GM21529 (cell line): Measurements from ENCODE around the gene RNU6-9.

Source experiments
- ATAC-seq: cut with Tn5 transposase; IDR thresholded peaks from one replicate; pipeline ENCODE4 v1.9.1; 2021; ENCODE audit not compliant: unreplicated experiment

The RNU6-9 gene

DNA sequence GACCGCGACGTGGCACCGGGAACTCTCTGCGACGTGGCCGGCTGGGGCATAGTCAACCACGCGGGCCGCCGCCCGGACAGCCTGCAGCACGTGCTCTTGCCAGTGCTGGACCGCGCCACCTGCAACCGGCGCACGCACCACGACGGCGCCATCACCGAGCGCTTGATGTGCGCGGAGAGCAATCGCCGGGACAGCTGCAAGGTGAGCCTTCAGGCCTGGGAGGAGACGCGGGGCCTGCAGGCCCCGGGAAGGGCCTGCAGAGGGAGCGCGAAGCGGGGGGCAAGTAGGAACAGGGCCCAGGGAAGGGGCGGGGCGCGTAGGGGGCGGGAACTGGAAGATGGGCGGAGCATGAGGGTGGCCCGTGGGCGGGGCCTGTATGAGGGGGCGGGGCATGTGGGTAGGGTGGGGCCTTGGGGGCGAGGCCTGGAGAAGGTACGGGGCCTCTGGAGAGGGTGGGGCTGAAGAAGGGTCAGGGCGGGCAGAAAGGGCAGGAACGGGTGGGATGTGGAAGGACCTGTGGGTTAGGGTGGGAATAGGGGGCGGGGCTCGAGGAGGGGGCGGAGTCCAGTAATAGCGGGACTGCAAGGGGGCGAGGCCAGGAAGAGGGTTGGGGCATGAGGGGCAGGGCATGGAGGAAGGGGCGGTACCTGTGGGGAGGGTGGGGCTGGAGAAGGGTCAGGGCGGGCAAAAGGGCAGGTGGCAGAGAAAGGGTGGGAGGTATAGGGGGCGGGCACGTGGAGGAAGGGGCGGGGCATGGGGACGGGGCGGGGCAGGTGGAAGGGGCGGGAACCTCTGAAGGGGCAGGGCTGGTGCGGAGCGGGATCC lies 31.3 kb upstream of the RNU6-9 start:
- ATAC-seq = no peak

GRCh38 chr19:862581-863314 lies 30.5 kb upstream of the RNU6-9 start:
- ATAC-seq = no peak

GRCh38 chr19:863315-863620 lies 30.0 kb upstream of the RNU6-9 start:
- no peak for ATAC-seq

DNA sequence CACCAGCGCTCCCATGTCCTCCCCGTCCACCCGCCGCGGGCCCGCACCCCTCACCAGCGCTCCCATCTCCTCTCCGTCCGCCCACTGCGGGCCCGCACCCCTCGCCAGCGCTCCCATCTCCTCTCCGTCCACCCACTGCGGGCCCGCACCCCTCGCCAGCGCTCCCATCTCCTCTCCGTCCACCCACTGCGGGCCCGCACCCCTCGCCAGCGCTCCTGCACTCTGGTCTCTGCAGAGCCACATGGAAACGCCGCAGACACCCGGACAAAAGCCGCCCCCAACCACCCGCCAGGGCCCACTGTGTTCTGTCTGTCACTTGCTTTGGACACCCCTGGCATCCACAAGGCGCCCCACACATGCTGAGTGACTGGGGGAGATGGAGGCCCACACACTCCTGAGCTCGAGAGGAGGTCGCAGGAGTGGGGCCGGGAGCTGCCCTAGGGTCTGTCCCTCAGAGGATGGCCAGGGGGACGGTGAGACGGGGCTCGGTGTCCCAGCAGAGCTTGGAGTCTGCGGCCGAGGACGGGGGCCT lies 26.4 kb upstream of the RNU6-9 start:
- ATAC-seq = no peak

GRCh38 chr19:867301-867793 lies 25.9 kb upstream of the RNU6-9 start:
- no peak for ATAC-seq

- no peak for ATAC-seq
These were observed 25.3 kb upstream of the RNU6-9 start for GRCh38 chr19:867855-868457.

GRCh38 chr19:868458-869244 lies 24.6 kb upstream of the RNU6-9 start:
- no peak for ATAC-seq

GRCh38 chr19:869245-870177 lies 23.8 kb upstream of the RNU6-9 start:
- ATAC-seq = no peak

DNA sequence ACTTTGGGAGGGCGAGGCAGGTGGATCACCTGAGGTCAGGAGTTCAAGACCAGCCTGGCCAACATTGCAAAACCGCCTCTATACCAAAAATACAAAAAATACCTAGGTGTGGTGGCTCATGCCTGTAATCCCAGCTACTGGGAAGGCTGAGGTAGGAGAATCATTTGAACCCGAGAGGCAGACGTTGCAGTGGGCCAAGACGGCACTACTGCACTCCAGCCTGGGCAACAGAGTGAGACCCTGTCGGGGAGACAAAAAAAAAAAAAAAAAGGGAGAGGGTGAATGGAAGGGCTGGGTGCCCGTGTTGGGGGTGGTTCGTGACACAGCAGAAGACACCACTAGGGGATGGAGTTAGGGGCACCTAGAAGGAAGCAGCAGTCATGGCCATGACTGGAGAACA lies 23.0 kb upstream of the RNU6-9 start:
- ATAC-seq = no peak

- ATAC-seq = no peak
These were observed 22.3 kb upstream of the RNU6-9 start for GRCh38 chr19:870963-871401.

DNA sequence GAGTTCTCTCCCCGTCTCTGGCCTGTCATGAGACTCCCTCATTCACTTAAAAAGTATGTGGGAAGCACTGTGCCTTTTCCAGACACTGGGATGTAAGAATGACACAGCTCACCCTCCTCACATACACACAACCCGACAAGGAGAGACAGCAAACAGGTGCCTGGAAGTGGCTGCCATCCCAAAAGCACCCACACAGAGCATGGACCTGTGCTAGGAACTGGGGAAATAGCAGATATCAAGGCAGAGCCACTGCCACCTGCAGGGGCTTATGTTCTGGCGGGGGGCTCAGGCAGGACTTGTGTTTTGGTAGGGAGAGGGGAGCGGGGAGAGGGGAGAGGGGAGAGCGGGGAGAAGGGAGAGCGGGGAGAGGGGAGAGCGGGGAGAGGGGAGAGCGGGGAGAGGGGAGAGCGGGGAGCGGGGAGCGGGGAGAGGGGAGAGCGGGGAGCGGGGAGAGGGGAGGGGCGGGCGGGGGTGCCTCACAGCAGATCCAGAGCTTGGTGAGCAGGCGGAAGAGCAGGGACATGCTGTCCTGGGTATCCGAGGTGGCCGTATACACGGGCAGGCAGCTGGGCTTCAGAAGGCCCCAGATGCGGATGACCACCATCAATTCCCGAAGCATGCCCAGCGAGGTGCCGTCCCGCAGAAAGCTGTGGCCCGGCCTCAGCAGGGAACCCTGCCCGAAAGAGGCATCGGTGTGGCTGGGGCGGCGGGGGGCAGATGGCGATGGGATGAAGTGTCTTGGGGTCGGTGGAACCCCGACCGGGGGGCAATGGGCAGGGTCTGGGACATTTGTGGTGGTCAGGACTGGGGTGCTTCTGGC lies 21.6 kb upstream of the RNU6-9 start:
- no peak for ATAC-seq

DNA sequence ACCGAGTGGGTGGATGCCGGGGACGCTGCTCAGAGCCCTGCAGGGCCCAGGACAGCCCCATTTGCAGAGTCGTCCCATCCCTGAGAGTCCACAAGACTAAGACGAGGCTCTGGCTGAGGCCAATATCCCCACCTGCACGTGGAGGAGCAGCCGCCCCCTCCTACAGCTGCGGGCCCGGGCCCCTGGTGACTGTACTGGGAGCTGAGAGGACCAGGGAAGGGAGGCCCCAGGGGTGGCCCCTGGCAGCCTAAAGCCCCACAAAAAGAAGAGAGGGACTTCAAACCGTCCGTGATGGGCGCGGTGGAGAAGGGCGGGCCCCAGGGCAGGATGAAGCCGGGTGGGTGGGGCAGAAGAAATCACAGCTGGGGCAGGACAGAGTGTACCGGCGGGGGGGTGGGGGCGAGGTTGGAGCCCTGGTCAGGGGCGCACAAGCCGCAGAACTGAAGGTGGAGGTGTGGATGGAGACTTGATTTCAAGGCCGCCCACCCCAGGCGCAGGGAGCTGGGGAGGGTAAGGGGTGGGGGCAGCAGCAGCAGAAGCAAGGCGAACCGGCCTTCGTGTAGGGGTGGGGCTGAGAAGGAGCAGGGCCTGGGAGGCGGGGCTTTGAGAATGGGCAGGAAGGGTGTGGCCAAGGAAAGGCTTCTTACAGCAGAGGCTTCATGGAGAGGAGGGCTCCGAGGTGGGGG lies 20.9 kb upstream of the RNU6-9 start:
- ATAC-seq = no peak

- no peak for ATAC-seq
These were observed 20.2 kb upstream of the RNU6-9 start for GRCh38 chr19:873084-873483.

DNA sequence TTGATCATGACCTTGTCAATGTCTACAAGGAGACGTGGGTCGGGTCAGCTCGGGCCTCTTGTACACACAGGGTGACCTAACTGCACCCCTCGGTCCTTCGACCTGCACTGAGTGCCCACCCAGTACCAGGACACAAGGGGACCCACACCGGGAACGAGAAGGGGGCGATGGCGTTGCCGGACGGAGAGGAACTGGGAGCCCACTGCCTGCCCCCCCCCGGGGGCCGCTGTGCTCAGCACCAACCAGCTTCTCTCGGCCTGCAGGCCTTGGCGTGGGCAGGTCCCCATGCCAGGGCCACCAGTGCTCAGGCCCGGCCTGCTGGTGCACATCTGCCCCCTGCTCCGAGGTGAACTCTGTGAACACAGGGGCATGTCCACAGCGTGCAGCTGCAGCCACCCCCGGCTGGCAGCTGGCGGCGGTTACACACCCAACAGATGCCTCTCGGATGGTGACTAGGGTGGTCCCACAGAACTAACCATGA lies 19.7 kb upstream of the RNU6-9 start:
- ATAC-seq = no peak

DNA sequence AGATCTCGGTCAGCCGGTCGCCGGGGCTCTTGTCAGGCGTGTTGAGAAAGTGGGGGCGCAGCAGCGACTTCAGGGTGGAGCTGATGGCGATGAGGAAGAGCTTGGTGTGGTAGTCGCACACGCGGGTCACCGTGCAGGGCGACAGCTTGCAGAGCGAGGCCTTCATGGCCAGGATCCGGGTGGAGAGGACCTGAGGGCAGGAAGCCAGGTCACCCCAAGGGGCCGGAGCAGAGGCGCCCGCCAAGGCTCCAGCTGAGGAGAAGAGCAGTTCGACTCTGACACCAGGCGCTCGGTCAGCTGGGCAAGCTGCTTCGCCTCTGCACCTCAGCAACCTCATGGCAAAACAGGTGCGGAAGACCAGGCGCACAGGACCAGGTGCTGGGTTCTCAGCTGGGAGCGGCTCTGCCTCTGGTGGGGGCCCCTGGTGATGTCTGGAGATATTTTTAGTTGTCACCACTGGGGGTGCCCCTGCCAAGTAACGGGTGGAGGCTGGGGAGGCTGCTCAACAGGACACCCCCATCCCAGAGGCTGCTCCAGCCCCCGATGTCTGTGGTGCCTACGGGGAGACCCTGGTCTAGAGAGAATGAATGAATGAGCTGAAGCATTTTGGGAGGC lies 17.9 kb upstream of the RNU6-9 start:
- ATAC-seq = no peak

- no peak for ATAC-seq
These were observed 17.2 kb upstream of the RNU6-9 start for GRCh38 chr19:876089-876488.

GRCh38 chr19:876780-877314 lies 16.4 kb upstream of the RNU6-9 start:
- ATAC-seq = no peak
